ENCODE data around the gene PROX2. TPM values are rescaled to one million over a fixed set of nuclear protein-coding genes. Genes with fewer than 3 reads are reported as not detected.

The PROX2 gene
- total and polyA plus RNA-seq, 5 donors from 2014 or later, result 0.21 TPM; not detected in 4

GRCh38 chr14:74908861-74909341, 33.0 kb upstream of the PROX2 start:
- no peak overlapping the region for H3K27ac Mint-ChIP-seq
- H3K4me3 ChIP-seq (ENCODE audit: low read depth, low read length), result no peak overlapping the region
- H3K27me3 ChIP-seq (ENCODE audit: control insufficient read depth, insufficient read depth, low read length), result no peaks in the 10 kb centered on the region
- H3K4me1 ChIP-seq (ENCODE audit: control insufficient read depth, insufficient read depth, low read length, poor library complexity, severe bottlenecking), result peaks cover 3% of the 10 kb centered on the region
- H3K36me3 Mint-ChIP-seq, result peaks cover 7% of the 10 kb centered on the region
- DNase-seq, result no peak
- H3K27ac ChIP-seq (ENCODE audit: insufficient read depth, low read length, poor library complexity, severe bottlenecking), result no peak overlapping the region
- no peak overlapping the region for H3K4me3 Mint-ChIP-seq
- no peaks in the 10 kb centered on the region for H3K27me3 Mint-ChIP-seq
- H3K4me1 Mint-ChIP-seq, result peaks cover 0 to 12% (median 1%) of the 10 kb centered on the region in 4 donors
- H3K36me3 ChIP-seq (ENCODE audit: control insufficient read depth, insufficient read depth, low read length), result peaks cover 10% of the 10 kb centered on the region
- no peak for ATAC-seq (ENCODE audit: low read depth in 2 of 2)
- no peaks in the 10 kb centered on the region for H3K9me3 Mint-ChIP-seq
- no peaks in the 10 kb centered on the region for H3K9me3 ChIP-seq (ENCODE audit: control insufficient read depth in 2 of 2, low read length in 2 of 2)

GRCh38 chr14:74907744-74908143, 31.8 kb upstream of the PROX2 start:
- no peaks in the 10 kb centered on the region for H3K9me3 Mint-ChIP-seq
- no peak for DNase-seq
- Histone ChIP-seq H3K36me3 (ENCODE audit: control insufficient read depth, insufficient read depth, low read length) (peaks cover 20% of the 10 kb centered on the region), H3K4me1 (ENCODE audit: control insufficient read depth, insufficient read depth, low read length, poor library complexity, severe bottlenecking) (peaks cover 3% of the 10 kb centered on the region), H3K4me3 (ENCODE audit: low read depth, low read length) (no peak overlapping the region), H3K27ac (ENCODE audit: insufficient read depth, low read length, poor library complexity, severe bottlenecking) (no peak overlapping the region), H3K9me3 (ENCODE audit: control insufficient read depth in 2 of 2, low read length in 2 of 2) (no peaks in the 10 kb centered on the region), H3K27me3 (ENCODE audit: control insufficient read depth, insufficient read depth, low read length) (no peaks in the 10 kb centered on the region)
- no peak overlapping the region for H3K4me3 Mint-ChIP-seq
- H3K27ac Mint-ChIP-seq, result peak overlapping the region in 1 of 3 donors; percentile 6
- peaks cover 11% of the 10 kb centered on the region for H3K36me3 Mint-ChIP-seq
- no peaks in the 10 kb centered on the region for H3K27me3 Mint-ChIP-seq
- ATAC-seq (ENCODE audit: low read depth in 2 of 2), result no peak
- peaks cover 0 to 12% (median 1%) of the 10 kb centered on the region in 4 donors for H3K4me1 Mint-ChIP-seq

- ATAC-seq (ENCODE audit: low read depth in 2 of 2), result peak in 1 of 2 donors; percentile 21
- Histone ChIP-seq H3K9me3 (ENCODE audit: control insufficient read depth in 2 of 2, low read length in 2 of 2) (no peaks in the 10 kb centered on the region), H3K4me3 (ENCODE audit: low read depth, low read length) (no peak overlapping the region), H3K27me3 (ENCODE audit: control insufficient read depth, insufficient read depth, low read length) (no peaks in the 10 kb centered on the region), H3K4me1 (ENCODE audit: control insufficient read depth, insufficient read depth, low read length, poor library complexity, severe bottlenecking) (peaks cover 3% of the 10 kb centered on the region), H3K27ac (ENCODE audit: insufficient read depth, low read length, poor library complexity, severe bottlenecking) (no peak overlapping the region), H3K36me3 (ENCODE audit: control insufficient read depth, insufficient read depth, low read length) (peaks cover 27% of the 10 kb centered on the region)
- DNase-seq, result peak in 1 of 3 donors; percentile 14
- H3K4me3 Mint-ChIP-seq, result no peak overlapping the region
- H3K27me3 Mint-ChIP-seq, result no peaks in the 10 kb centered on the region
- H3K4me1 Mint-ChIP-seq, result peaks cover 0 to 12% (median 1%) of the 10 kb centered on the region in 4 donors
- peaks cover 11% of the 10 kb centered on the region for H3K36me3 Mint-ChIP-seq
- no peaks in the 10 kb centered on the region for H3K9me3 Mint-ChIP-seq
- no peak overlapping the region for H3K27ac Mint-ChIP-seq
Observed at GRCh38 chr14:74906925-74907521, 31.1 kb upstream of the PROX2 start.

DNA sequence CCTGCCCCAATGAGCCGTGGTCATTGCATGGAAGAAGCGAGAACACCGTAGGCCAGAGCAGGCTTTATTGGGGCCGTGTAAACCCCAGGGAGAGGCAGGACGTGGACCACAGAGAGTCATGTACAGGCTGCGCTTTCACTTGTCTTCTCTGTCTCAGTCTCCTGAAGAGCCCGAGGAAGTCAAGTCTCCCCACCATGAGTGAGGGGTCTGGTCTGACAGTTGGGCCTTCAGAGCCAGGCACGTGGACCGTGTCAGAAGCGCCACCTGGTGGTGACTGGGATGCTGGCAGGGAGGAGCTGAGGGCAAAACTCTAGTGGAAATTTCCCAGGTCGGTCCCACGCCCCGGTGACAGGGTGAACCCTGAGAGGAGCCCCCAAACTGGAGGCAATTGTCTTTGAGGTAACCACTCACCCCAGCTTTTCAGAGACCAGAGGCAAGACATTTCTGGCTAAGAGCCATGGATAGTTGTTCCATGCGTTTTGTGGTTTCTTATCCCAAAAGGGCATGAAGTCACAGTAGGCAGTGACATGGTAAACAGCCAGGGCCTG, 29.7 kb upstream of the PROX2 start:
- Mint-ChIP-seq H3K4me3 (no peak overlapping the region), H3K27ac (peak overlapping the region in 2 of 3 donors; percentile 38 to 51), H3K4me1 (peaks cover 0 to 12% (median 3%) of the 10 kb centered on the region in 4 donors), H3K9me3 (no peaks in the 10 kb centered on the region), H3K36me3 (peaks cover 11% of the 10 kb centered on the region), H3K27me3 (no peaks in the 10 kb centered on the region)
- Histone ChIP-seq H3K9me3 (ENCODE audit: control insufficient read depth in 2 of 2, low read length in 2 of 2) (no peaks in the 10 kb centered on the region), H3K4me3 (ENCODE audit: low read depth, low read length) (no peak overlapping the region), H3K27me3 (ENCODE audit: control insufficient read depth, insufficient read depth, low read length) (no peaks in the 10 kb centered on the region), H3K4me1 (ENCODE audit: control insufficient read depth, insufficient read depth, low read length, poor library complexity, severe bottlenecking) (peaks cover 3% of the 10 kb centered on the region), H3K27ac (ENCODE audit: insufficient read depth, low read length, poor library complexity, severe bottlenecking) (no peak overlapping the region), H3K36me3 (ENCODE audit: control insufficient read depth, insufficient read depth, low read length) (peaks cover 41% of the 10 kb centered on the region)
- ATAC-seq (ENCODE audit: low read depth in 2 of 2) (peak; percentile 57 to 62), DNase-seq (peak; percentile 61 to 70 (median 68))

DNA sequence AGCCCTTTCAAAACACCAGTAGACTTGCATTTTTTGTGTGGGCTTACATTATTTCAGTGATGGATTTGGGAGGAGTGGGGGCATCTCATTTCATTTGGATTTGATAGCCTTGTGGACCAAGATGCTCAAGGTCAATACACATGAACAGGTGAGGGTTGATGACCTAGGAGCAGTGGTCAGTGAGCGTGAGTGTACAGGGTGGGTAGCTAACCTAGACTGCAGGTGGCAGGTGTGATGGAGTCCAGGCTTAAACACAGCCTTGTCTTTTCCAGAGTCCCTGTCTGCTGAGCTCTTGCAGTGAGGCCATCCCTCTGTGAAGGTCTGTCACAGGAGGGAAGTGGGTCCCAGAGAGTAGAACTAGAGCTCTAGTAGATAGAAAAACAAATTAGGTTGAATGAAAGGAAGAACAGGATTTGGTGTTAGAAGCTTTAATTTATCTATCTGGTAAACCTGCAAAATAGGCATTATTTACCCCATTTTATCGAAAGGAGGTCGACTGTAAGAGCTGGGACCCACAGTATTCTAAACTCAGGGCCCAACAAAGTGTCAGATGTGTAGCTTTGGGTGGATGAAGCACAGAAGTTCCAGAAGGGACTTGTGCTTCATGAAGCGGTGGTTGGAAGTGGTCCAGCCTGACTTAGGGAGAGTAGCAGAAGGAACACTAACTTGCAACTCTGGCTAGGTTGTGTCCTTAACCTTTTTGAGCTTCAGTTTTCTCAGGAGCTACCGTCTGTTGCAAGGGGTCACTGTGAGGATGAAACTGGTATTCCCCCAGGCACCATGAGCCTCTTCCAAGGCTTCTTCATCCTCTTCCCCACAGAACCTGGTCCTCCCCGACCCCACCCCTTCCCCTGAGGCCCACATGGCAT, 28.9 kb upstream of the PROX2 start:
- Histone ChIP-seq H3K36me3 (ENCODE audit: control insufficient read depth, insufficient read depth, low read length) (peaks cover 49% of the 10 kb centered on the region), H3K27ac (ENCODE audit: insufficient read depth, low read length, poor library complexity, severe bottlenecking) (no peak overlapping the region), H3K4me1 (ENCODE audit: control insufficient read depth, insufficient read depth, low read length, poor library complexity, severe bottlenecking) (peaks cover 3% of the 10 kb centered on the region), H3K9me3 (ENCODE audit: control insufficient read depth in 2 of 2, low read length in 2 of 2) (no peaks in the 10 kb centered on the region), H3K27me3 (ENCODE audit: control insufficient read depth, insufficient read depth, low read length) (no peaks in the 10 kb centered on the region), H3K4me3 (ENCODE audit: low read depth, low read length) (no peak overlapping the region)
- H3K9me3 Mint-ChIP-seq, result no peaks in the 10 kb centered on the region
- H3K27me3 Mint-ChIP-seq, result no peaks in the 10 kb centered on the region
- H3K4me1 Mint-ChIP-seq, result peaks cover 0 to 11% (median 4%) of the 10 kb centered on the region in 4 donors
- H3K36me3 Mint-ChIP-seq, result peaks cover 16% of the 10 kb centered on the region
- peak overlapping the region in 2 of 3 donors; percentile 59 to 80 for H3K27ac Mint-ChIP-seq
- H3K4me3 Mint-ChIP-seq, result no peak overlapping the region
- ATAC-seq (ENCODE audit: low read depth in 2 of 2), result no peak
- DNase-seq, result no peak

DNA sequence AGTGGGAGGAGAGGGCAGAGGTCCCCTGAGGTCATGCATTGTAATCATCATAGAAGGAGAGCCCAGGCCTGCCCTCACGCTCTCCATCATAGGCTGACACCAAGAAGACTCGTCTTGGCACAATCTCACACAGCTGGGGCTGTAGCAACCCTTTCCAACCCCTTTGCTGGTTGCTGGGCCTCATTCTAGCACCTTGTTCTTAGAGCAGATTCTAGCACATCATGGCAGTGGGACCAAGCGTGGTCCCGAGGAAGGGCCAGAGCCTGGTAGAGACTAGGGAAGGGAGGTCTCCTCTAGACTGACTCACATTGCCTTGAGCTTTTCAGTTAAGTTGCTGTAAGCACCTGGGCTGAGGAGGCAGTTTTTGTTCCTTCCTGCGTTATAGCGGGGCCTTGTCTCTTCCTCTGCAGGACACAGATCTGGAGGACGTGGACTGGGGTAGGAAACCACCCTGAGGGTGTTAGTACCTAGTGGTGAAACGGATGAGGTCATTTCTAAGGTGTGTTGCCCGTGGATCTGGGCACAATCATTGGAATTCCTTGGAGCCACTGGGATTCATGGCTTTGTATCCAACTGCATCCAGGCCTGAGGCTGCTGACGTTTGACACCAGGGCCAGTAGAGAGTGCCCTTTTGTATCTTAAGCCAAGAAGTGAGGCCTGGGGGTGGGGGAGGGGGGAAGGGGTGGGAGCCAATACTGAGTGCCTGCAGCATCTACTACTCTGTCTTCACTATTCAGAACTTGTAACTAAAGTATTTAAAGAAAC, 27.2 kb upstream of the PROX2 start:
- H3K36me3 ChIP-seq (ENCODE audit: control insufficient read depth, insufficient read depth, low read length), result peaks cover 66% of the 10 kb centered on the region
- peak overlapping the region in 1 of 3 donors; percentile 61 for H3K27ac Mint-ChIP-seq

DNA sequence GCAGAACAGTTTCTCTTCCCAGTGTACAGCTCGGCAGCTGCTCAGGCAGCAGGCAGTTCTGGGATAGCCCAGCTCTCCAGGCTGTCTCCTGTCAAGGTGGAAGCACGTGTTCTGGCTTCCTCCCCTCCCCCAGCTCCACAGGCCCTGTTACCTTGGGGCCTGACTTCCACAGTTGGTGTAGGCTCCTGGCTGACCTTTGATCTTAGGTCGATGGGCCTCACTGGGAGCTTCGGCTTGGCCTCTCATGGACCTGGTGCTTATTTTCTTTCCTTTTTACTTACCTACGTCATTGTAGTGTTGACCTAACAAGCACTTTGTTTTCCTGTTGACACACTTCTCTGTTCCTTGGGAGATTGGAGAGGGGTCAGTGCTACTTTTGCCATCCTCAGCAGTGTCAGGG, 22.7 kb upstream of the PROX2 start:
- DNase-seq, result no peak
- Histone ChIP-seq H3K36me3 (ENCODE audit: control insufficient read depth, insufficient read depth, low read length) (peaks cover 94% of the 10 kb centered on the region), H3K27ac (ENCODE audit: insufficient read depth, low read length, poor library complexity, severe bottlenecking) (no peak overlapping the region), H3K9me3 (ENCODE audit: control insufficient read depth in 2 of 2, low read length in 2 of 2) (no peaks in the 10 kb centered on the region), H3K27me3 (ENCODE audit: control insufficient read depth, insufficient read depth, low read length) (no peaks in the 10 kb centered on the region), H3K4me3 (ENCODE audit: low read depth, low read length) (no peak overlapping the region), H3K4me1 (ENCODE audit: control insufficient read depth, insufficient read depth, low read length, poor library complexity, severe bottlenecking) (no peaks in the 10 kb centered on the region)
- H3K27ac Mint-ChIP-seq, result no peak overlapping the region
- no peak overlapping the region for H3K4me3 Mint-ChIP-seq
- peaks cover 0 to 10% (median 6%) of the 10 kb centered on the region in 4 donors for H3K4me1 Mint-ChIP-seq
- peaks cover 48% of the 10 kb centered on the region for H3K36me3 Mint-ChIP-seq
- no peaks in the 10 kb centered on the region for H3K27me3 Mint-ChIP-seq
- H3K9me3 Mint-ChIP-seq, result no peaks in the 10 kb centered on the region
- no peak for ATAC-seq (ENCODE audit: low read depth in 2 of 2)

More for the DNA sequence above, 27.2 kb upstream of the PROX2 start:
- no peak overlapping the region for H3K4me3 Mint-ChIP-seq
- H3K9me3 ChIP-seq (ENCODE audit: control insufficient read depth in 2 of 2, low read length in 2 of 2), result no peaks in the 10 kb centered on the region
- H3K4me1 ChIP-seq (ENCODE audit: control insufficient read depth, insufficient read depth, low read length, poor library complexity, severe bottlenecking), result peaks cover 3% of the 10 kb centered on the region
- H3K36me3 Mint-ChIP-seq, result peaks cover 33% of the 10 kb centered on the region
- H3K27ac ChIP-seq (ENCODE audit: insufficient read depth, low read length, poor library complexity, severe bottlenecking), result no peak overlapping the region
- H3K4me1 Mint-ChIP-seq, result peaks cover 0 to 11% (median 7%) of the 10 kb centered on the region in 4 donors
- DNase-seq (no peak), ATAC-seq (ENCODE audit: low read depth in 2 of 2) (no peak)
- H3K4me3 ChIP-seq (ENCODE audit: low read depth, low read length), result no peak overlapping the region
- H3K27me3 Mint-ChIP-seq, result no peaks in the 10 kb centered on the region
- H3K27me3 ChIP-seq (ENCODE audit: control insufficient read depth, insufficient read depth, low read length), result no peaks in the 10 kb centered on the region
- H3K9me3 Mint-ChIP-seq, result no peaks in the 10 kb centered on the region
